GM20000 (cell line): Measurements from ENCODE around the gene SOX6.

Source experiments
- DNase-seq: peaks from one replicate; pipeline ENCODE4 v3.0.0; 2012; ENCODE audit warnings: low spot score
- TF ChIP-seq, protein P1 (sequence below): IDR thresholded peaks from 2 replicates; pipeline ENCODE4 v1.5.1; 2012; ENCODE audit warnings: mild to moderate bottlenecking, control low read depth; ENCODE audit errors: extremely low read depth, missing control alignments

The SOX6 gene

GRCh38 chr11:16117989-16118756 lies 238.2 kb downstream of the SOX6 start:
- TF ChIP-seq, protein P1, sequence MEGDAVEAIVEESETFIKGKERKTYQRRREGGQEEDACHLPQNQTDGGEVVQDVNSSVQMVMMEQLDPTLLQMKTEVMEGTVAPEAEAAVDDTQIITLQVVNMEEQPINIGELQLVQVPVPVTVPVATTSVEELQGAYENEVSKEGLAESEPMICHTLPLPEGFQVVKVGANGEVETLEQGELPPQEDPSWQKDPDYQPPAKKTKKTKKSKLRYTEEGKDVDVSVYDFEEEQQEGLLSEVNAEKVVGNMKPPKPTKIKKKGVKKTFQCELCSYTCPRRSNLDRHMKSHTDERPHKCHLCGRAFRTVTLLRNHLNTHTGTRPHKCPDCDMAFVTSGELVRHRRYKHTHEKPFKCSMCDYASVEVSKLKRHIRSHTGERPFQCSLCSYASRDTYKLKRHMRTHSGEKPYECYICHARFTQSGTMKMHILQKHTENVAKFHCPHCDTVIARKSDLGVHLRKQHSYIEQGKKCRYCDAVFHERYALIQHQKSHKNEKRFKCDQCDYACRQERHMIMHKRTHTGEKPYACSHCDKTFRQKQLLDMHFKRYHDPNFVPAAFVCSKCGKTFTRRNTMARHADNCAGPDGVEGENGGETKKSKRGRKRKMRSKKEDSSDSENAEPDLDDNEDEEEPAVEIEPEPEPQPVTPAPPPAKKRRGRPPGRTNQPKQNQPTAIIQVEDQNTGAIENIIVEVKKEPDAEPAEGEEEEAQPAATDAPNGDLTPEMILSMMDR: no peak
- DNase-seq: no peak

DNA sequence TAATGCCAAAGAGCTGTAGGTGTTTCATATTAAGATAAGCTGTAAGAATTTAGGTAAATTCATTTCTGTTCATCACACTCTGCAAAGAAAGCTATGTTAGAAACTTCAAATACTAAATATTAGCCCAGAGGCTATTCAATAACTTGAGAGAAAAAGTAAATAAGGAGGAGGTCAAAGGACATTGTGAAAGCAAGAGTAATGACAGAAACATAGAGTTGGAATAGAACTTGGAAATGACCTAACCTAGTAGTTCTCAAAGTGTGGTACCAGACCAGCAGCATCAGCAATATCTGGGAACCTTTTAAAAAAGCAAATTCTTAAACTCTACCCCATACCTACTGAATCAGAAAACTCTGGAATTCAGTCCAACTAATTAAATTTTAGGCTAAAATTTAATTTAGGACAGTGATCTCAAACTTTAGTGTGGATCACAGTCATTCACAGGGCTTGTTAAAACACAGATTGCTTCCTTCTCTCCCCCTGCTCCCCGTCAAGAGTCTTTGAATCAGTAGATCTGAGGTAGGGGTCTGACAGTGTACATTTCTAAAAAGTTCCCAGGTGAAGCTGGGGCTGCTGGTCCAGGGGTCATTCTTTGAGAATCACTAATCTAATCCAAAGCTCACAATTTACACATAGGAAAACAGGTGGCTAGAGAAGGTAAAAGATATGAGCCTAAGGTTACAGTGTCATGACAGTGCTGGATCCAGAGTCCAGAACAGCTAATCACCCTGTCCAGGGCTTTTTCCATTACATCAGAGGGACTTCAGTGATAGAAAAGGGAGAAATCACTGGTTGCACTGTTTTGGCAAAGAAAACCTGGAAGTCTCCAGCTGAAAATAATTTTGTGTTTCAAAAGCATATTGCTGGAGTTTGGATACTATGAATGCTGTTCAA lies 241.1 kb downstream of the SOX6 start:
- TF ChIP-seq, protein P1: no peak
- DNase-seq: no peak

GRCh38 chr11:16114431-16114830 lies 241.9 kb downstream of the SOX6 start:
- DNase-seq: no peak
- TF ChIP-seq, protein P1: no peak

DNA sequence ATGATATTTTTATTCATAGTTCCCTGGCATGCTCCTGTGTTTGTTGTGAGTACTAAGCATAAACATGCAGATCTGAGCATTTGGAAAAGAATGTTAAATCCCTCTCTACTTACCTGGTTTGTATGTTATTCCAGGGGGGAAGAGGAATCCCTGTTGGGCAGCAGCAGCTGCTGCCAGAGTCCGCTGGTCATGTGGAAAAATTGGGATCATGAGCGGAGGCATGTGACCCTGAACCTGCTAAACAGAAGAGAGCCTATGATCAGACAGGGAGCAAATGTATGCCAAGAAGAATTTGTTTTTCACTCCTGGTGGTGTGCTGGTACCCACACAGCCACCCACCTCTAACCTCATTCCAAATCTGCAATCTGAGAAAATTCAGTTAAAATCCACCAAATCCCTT lies 244.7 kb downstream of the SOX6 start:
- TF ChIP-seq, protein P1: no peak
- DNase-seq: no peak

GRCh38 chr11:16110886-16111285 lies 245.5 kb downstream of the SOX6 start:
- TF ChIP-seq, protein P1: no peak
- DNase-seq: no peak

DNA sequence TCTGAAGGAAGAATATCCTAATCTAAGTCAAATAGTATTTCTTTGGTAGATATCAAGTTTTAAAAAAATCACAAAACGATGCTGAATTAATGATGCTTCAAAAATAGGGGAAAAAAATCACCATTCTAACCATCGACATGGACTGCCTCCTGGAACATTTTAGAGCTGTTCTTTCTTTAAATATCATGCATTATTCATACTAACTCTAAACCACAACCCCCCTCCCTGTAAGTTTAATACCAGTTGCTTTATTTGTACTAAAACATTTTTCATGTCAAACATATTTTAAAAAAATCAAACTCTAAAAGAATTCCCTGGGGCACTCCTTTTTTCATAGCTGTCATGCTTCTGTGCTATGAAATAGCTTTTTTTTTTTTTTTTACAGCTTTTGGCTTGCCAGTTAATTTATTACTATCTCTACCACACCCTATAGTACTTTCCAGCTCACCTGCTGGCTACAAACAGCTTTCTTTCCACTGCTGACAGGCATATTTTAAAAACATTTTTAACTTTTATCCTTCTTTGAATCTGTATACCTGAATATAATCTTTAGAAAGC lies 256.9 kb downstream of the SOX6 start:
- TF ChIP-seq, protein P1: no peak
- DNase-seq: no peak
